Chondrocyte (in vitro differentiated cells): ENCODE measurements around the gene ADRA1B. TPM values are rescaled to one million over a fixed set of nuclear protein-coding genes. Genes with fewer than 3 reads are reported as not detected.
A peak's percentile ranks its signal among the peaks of the same experiment; 100 is the strongest.

ENCODE experiments used
- DNase-seq: peaks from one replicate; pipeline ENCODE4 v3.0.0; 2021; ENCODE audit warnings: mixed read lengths, low spot score
- H3K27ac Mint-ChIP-seq: one replicate; pipeline ENCODE4 v1.8.0; 2021; ENCODE audit warnings: mild to moderate bottlenecking, moderate library complexity, mixed read lengths; ENCODE audit not compliant: unreplicated experiment
- H3K27me3 Mint-ChIP-seq: 2 replicates; pipeline ENCODE4 v1.8.0; 2021; ENCODE audit warnings: low read depth, mixed read lengths
- H3K36me3 Mint-ChIP-seq: 2 replicates; pipeline ENCODE4 v1.8.0; 2021; ENCODE audit warnings: low read depth, mixed read lengths
- H3K4me1 Mint-ChIP-seq: 2 replicates; pipeline ENCODE4 v1.8.0; 2021; ENCODE audit warnings: low read depth, mild to moderate bottlenecking, mixed read lengths
- H3K4me3 Mint-ChIP-seq: one replicate; pipeline ENCODE4 v1.8.0; 2021; ENCODE audit warnings: mild to moderate bottlenecking, moderate library complexity, mixed read lengths; ENCODE audit not compliant: unreplicated experiment
- H3K9me3 Mint-ChIP-seq: 2 replicates; pipeline ENCODE4 v1.8.0; 2021; ENCODE audit warnings: low read depth, mixed read lengths
- total RNA-seq: library from RNA; stranded (reverse); gene quantifications from 3 replicates; pipeline ENCODE4 v1.2.1, GENCODE V29; 2021
- TF ChIP-seq, protein P1 (sequence below): fragments of 200-600 bp; sonication (generic); IDR thresholded peaks from 2 replicates; pipeline ENCODE4 v1.5.0; 2021; ENCODE audit warnings: antibody characterized with exemption, mild to moderate bottlenecking, moderate library complexity

ADRA1B gene
- total RNA-seq, 1 donor from 2014 or later = 0.72 TPM

DNA sequence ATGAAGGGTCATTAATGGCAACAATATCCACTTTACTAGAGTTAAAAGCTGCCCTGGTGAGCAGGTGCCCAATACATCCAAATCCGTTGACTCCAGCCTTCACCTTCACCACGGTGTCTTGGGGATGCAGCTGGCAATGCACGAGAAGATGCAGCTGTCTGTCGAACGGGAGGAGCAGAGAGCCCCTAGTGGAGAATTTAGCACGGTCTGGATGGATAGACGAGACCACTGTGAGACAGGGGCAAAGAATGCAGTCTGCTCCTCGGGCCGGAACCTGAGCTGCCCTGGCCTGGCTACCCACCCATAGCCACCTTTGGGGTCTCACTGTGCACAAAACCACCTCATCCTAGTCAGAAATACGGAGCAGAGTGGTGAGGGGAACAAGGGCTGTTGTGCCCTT is 35.1 kb downstream of the ADRA1B start:
- TF ChIP-seq, protein P1, sequence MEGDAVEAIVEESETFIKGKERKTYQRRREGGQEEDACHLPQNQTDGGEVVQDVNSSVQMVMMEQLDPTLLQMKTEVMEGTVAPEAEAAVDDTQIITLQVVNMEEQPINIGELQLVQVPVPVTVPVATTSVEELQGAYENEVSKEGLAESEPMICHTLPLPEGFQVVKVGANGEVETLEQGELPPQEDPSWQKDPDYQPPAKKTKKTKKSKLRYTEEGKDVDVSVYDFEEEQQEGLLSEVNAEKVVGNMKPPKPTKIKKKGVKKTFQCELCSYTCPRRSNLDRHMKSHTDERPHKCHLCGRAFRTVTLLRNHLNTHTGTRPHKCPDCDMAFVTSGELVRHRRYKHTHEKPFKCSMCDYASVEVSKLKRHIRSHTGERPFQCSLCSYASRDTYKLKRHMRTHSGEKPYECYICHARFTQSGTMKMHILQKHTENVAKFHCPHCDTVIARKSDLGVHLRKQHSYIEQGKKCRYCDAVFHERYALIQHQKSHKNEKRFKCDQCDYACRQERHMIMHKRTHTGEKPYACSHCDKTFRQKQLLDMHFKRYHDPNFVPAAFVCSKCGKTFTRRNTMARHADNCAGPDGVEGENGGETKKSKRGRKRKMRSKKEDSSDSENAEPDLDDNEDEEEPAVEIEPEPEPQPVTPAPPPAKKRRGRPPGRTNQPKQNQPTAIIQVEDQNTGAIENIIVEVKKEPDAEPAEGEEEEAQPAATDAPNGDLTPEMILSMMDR = peak; percentile 63
- Mint-ChIP-seq H3K4me1 (no peaks in the 10 kb centered on the region), H3K27ac (no peak overlapping the region), H3K36me3 (no peaks in the 10 kb centered on the region), H3K27me3 (peaks cover 18% of the 10 kb centered on the region), H3K4me3 (no peak overlapping the region), H3K9me3 (no peaks in the 10 kb centered on the region)
- DNase-seq = no peak

DNA sequence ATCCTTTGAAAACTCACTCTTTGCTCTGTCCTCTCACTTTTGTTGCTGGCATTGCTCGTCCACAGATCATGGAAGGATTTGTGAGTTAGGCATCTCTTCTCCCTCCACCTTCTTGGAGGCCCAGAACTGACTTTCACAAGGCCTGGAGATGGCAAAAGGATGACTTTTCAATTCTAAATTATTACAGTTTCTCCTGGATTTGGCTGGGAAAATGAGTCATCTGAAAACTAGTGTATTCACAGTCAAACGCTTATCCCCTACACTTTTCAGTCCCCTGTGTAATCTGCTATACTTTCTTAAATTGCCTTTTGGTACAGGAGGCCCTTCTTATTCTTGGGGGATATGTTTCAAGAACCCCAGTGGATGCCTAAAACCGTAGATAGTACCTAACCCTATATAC is 35.6 kb downstream of the ADRA1B start:
- TF ChIP-seq, protein P1 = no peak
- no peaks in the 10 kb centered on the region for H3K9me3 Mint-ChIP-seq
- H3K27ac Mint-ChIP-seq = no peak overlapping the region
- H3K36me3 Mint-ChIP-seq = no peaks in the 10 kb centered on the region
- no peak overlapping the region for H3K4me3 Mint-ChIP-seq
- peaks cover 17% of the 10 kb centered on the region for H3K27me3 Mint-ChIP-seq
- no peak for DNase-seq
- H3K4me1 Mint-ChIP-seq = no peaks in the 10 kb centered on the region

DNA sequence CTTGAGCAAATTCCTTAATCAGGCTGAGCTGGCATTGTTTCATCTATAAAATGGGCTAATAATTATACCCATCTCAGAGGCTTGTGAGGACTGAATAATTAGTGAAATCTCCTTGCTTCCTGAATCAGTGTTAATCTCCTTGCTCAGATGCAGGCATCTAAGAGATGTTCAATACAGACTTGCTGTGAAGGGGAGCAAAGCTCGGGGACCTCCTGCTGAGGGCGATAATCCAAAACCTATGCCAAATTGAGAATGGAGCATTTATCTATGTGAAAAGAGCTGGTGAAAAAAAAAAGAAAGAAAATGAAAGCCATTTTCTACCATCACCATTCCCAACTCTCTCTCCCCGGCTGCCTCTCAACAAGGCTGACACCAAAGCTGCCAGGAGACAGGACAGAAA is 37.3 kb downstream of the ADRA1B start:
- Mint-ChIP-seq H3K9me3 (no peaks in the 10 kb centered on the region), H3K4me1 (no peaks in the 10 kb centered on the region)

DNA sequence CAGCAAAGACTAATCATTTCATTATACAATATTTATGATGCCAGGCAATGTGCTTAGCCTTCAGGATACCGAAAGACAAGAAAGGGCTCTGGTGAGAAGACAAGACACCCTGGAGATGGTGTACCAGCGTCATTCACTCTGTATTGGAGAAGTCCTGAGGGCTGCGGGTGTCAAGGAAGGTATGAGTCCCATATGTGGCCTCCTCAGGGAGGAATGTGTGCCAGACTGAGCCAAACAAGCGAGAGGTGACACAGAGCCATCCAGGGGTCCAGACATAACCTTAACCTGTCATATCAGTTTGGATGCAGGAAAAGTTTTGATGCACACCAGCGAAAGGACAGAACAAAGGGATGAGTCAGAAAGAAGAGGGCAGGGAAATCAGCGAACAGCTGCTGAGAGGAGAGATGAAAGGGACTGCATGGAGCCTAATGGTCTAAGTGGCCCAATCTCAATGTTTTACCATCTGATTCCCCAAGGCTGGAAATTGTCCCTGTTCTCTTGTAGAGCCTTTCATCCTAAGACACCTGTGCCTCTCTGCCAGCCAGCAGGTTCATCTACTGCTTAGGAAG is 38.9 kb downstream of the ADRA1B start:
- TF ChIP-seq, protein P1 = no peak
- Mint-ChIP-seq H3K4me1 (no peaks in the 10 kb centered on the region), H3K9me3 (no peaks in the 10 kb centered on the region), H3K27me3 (peaks cover under 1% of the 10 kb centered on the region), H3K4me3 (no peak overlapping the region), H3K27ac (no peak overlapping the region), H3K36me3 (peaks cover 2% of the 10 kb centered on the region)
- no peak for DNase-seq

More for the DNA sequence above, 37.3 kb downstream of the ADRA1B start:
- Mint-ChIP-seq H3K36me3 (peaks cover 2% of the 10 kb centered on the region), H3K27ac (no peak overlapping the region), H3K27me3 (peaks cover 10% of the 10 kb centered on the region), H3K4me3 (no peak overlapping the region)
- no peak for DNase-seq
- TF ChIP-seq, protein P1 = no peak

DNA sequence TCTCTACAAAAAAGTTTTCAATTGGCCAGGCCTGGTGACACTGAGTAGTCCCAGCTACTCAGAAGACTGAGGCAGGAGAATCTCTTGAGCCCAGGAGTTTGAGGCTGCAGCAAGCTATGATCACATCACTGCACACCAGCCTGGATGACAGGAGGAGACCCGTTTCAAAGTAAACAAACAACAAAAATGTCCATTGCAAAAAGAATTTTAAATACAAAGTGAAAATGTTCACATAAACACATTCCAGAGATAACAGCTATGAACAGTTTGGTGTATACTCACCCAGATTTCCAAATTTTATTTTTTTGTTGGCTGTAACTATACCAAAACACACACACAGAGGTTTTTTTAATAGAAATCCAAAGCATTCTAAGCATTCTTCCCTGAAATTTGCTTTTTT is 39.8 kb downstream of the ADRA1B start:
- Mint-ChIP-seq H3K36me3 (peaks cover 2% of the 10 kb centered on the region), H3K27ac (no peak overlapping the region), H3K4me1 (no peaks in the 10 kb centered on the region), H3K4me3 (no peak overlapping the region), H3K9me3 (no peaks in the 10 kb centered on the region), H3K27me3 (no peaks in the 10 kb centered on the region)
- DNase-seq = no peak
- TF ChIP-seq, protein P1 = no peak
